HG03139 (cell line): ENCODE data around the gene EIF4EBP3.

Experiments used
- ATAC-seq: cut with Tn5 transposase; IDR thresholded peaks from one replicate; pipeline ENCODE4 v1.9.1; 2021; ENCODE audit not compliant: unreplicated experiment

Gene EIF4EBP3

DNA sequence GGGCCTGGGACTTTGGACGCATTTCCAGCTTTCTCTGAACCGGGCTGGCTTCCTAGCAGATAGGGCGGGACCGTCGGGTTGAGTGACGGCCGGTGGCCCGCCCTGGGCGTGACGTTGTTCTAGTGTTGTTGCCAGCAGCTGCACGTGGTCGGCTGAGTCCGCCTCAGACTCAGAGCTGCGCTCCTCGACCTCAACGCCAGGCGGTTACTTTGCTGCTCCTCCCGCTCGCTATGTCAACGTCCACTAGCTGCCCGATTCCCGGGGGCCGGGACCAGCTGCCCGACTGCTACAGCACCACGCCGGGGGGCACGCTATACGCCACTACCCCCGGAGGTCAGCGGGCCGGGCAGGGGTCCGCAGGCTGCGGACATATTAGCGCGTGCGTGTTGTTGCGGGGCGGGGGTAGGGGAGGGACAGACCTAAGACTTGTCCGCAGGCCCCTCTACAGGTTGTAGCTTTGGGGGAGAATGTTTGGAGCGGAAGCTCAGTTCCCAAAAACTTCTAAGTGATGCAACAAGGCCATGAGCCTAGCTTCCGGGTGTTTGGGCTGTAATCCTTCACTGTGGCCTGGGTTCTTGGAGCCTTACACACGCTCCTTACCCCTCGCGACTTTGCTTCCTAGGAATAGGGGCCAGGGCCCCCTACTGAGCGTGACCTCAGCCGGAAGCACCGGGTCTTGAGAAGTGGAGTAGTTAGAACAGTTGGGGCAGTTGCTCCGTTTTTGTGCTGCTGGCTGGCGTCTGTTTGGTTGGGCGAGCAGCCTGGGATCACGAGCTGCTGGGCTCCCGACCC is at the start of gene EIF4EBP3:
Gene EIF4EBP3 (plus strand): TSS at position 155 of the 792 bp plus-strand sequence. CDS start 76 bp downstream, at position 231.
- peak; percentile 99 for ATAC-seq

- no peak for ATAC-seq
Observed at GRCh38 chr5:140497897-140498296, 49.6 kb upstream of the EIF4EBP3 start.

- no peak for ATAC-seq
Observed at GRCh38 chr5:140498591-140498990, 48.9 kb upstream of the EIF4EBP3 start.

DNA sequence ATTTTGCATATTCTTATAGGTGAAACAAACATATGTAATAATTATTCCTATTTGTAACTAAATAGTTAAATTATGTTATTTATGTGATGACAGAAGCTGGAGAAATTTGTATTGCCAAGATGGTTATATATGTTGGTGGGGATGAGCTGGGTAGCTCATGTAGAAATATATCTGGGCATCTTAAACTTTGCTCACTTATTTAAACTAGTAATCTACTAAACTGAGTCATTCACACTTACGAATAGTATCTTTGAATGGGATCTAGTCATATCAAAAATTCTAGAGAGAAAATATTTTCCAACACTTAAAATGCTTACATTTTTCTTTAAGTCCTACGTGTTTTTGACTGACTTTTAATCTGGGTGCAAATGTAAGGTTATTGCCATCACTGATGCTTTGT is 44.6 kb upstream of the EIF4EBP3 start:
- ATAC-seq = no peak

GRCh38 chr5:140509898-140510297 is 37.6 kb upstream of the EIF4EBP3 start:
- ATAC-seq = no peak

- no peak for ATAC-seq
Observed at GRCh38 chr5:140513124-140513523, 34.3 kb upstream of the EIF4EBP3 start.

DNA sequence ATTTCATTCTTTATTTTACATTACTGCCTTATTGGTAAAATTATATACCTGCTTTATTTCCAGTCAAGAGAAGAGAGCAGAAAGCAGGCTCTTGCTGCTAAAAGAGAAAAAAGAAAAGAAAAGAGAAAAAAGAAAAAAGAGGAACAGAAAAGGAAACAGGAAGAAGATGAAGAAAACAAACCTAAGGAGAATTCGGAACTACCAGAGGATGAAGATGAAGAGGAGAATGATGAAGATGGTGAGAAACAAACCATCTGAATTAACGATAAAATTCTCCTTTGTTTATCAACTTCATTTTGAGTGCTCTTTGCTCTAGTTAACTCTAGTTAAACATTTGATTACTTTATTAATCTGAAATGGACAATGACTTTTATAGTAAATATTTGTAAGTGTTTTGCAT is 23.5 kb upstream of the EIF4EBP3 start:
- no peak for ATAC-seq

DNA sequence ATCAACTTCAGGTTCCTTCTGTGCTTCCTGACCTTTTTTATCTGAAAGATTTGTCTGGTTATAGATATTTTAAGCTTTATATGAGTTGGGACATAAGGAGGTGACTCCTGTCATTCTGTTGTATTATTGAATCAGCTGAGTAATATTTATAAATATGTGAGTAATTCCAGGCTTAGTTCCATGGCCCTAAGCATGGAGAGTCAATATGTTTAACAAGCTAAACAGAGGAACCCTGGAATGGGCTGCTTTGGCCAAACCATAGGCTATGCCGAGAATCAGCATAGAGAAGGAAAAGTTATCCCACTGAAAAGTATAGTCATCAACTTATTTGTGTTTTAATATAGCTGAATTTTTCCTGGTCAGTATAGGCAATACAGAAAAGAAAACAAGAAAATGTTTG is 7.2 kb upstream of the EIF4EBP3 start:
- no peak for ATAC-seq

DNA sequence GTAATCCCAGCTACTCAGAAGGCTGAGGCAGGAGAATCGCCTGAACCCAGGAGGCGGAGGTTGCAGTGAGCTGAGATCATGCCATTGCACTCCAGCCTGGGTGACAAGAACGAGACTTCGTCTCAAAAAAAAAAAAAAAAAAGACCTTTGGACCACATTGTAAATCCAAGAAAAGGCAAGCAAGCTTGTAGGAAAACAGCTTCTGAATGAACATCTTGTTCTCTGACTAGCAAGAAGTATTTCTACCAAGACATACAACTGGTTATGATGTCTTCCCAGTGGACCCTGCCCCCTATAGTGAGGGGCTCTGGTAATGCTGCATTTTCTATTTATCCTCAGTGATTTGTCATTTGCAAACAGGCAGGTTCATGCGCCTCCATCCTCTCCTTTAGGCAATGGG is 4.5 kb upstream of the EIF4EBP3 start:
- ATAC-seq = no peak

- no peak for ATAC-seq
Observed at GRCh38 chr5:140544986-140545385, 2.5 kb upstream of the EIF4EBP3 start.

GRCh38 chr5:140545606-140546005 is 1.9 kb upstream of the EIF4EBP3 start:
- ATAC-seq = no peak

DNA sequence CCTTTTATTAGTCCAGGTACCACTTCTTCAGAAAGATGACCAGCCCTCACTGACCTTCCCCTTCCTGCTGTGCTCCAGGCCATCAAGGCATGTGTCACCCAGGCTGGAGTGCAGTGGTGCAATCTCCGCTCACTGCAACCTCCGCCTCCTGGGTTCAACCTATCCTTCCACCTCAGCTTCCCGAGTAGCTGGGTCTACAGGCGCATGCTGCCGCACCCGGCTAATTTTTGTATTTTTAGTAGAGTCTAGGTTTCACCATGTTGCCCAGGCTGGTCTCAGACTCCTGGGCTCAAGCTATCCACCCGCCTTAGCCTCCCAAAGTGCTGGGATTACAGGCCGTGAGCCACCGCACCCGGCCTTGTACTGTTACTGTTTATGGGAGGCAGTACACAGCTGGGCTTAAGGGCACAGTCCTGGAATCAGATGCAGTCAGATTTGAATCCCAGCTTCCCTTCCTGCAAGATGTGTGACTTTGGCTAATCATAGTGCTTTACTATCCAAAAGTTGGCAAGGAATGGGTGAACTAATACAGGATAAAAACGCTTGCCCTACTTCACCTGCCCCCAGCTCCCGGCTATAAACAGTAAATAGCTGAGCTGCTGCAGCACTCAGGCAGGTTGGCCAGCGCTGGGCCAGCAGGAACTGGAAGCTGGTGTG is 483 bp upstream of the EIF4EBP3 start:
- ATAC-seq = no peak

GRCh38 chr5:140548300-140548688 is 832 bp downstream of the EIF4EBP3 start:
- ATAC-seq = no peak

GRCh38 chr5:140548791-140549190 is 1.3 kb downstream of the EIF4EBP3 start:
- no peak for ATAC-seq

DNA sequence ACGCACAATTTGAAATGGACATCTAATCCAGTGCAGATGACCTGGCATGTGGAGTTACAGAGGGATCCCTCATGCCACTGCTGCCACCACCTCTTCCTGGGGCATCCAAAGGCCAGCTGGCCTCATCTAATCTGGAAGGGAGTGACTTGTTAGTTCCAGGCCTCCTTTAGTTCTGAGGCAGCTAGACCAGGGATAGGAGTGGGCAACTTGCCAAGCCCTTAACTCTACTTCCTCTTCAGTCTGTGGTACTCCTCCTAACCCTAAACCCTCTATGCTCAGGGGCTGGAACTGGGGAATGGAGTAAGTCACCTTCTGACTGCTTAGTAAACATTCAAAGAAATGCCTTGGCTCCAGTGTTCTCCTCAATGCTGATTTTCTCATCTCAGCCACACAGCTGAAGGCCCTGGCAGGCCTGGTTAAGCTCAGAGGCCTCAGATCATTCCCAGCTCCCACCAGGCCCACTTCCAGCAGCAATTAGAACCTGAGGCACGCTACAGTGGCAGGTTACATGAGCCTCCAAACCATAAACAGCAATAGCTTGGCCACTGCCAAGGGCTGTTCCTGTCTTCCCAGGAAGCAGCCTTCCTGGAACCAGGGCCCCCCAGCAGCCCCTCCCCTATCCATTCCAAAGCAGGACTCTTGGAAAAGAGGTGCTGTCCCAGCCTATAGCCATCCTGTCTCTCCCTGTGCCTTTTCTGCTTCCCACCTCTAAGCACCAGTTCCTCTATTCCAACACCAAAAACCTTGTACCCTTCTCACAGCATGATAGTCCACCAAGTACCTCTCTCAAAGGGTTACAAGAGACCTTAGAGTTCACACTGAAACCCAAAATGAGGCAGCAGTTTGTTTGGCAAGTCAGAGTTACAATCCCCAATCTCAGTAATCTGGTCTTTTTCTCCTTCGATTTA is 2.0 kb downstream of the EIF4EBP3 start:
- no peak for ATAC-seq

- no peak for ATAC-seq
Observed at GRCh38 chr5:140550147-140551079, 3.0 kb downstream of the EIF4EBP3 start.

DNA sequence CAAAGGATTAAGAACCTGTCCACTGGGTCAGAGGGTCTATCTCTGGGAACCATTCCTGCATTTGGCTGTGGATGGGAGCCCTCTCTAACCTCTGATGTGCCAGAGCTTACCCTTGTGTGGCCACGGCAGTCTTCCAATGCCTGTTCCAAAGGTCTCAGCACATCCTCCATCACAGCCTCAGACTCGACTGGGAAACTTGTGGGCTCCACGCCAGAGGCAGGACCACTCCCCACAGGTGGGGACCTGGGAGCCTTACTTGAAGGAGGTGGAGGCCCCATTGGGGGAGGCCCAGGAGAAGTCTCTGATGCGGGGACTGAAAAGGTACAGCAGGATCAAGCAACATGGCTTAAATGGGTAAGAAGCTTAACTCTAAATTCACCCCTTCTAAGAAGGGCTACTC is 4.4 kb downstream of the EIF4EBP3 start:
- no peak for ATAC-seq

- ATAC-seq = no peak
Observed at GRCh38 chr5:140553657-140554056, 6.2 kb downstream of the EIF4EBP3 start.

DNA sequence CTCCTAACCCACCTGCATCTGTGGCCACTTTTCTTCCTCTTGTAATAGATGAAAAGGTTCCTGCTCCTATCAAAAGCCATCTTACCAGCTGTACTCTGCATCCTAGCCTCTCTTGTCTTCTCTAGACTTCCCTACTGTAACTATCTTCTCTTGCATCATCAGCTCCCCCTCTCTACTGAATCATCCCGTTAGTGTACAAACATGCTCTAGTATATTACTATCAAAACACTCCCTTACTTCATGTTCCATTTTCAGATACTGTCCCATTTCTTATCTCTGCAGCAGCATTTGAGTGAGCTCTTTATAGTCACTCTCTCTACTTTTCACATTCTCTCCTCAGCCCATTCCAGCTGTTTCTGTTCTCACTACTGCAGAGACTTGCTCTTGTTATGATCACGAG is 7.0 kb downstream of the EIF4EBP3 start:
- no peak for ATAC-seq

GRCh38 chr5:140555747-140556312 is 8.4 kb downstream of the EIF4EBP3 start:
- ATAC-seq = no peak
